Measurements from ENCODE around the gene PRDM9.
"Not testable (repeated sequence)": the region's sequence is repeated elsewhere in the genome, so short reads cannot be mapped to it uniquely, and the experiment has no call there.

PRDM9 gene

GRCh38 chr5:23507278-23507685 lies at the start of gene PRDM9:
Gene PRDM9, plus strand, starts transcription at chr5:23507609. Its CDS starts 1,425 bp downstream, at chr5:23509034.
- no peak for DNase-seq (ENCODE audit: low read depth)

- no peak for DNase-seq (ENCODE audit: low read depth)
Observed at GRCh38 chr5:23457780-23458179, 49.6 kb upstream of the PRDM9 start.

GRCh38 chr5:23459214-23459613 lies 48.2 kb upstream of the PRDM9 start:
- DNase-seq (ENCODE audit: low read depth): no peak

- DNase-seq (ENCODE audit: low read depth): no peak
Observed at GRCh38 chr5:23461576-23461975, 45.8 kb upstream of the PRDM9 start.

GRCh38 chr5:23466401-23466912 lies 41.0 kb upstream of the PRDM9 start:
- no peak for DNase-seq (ENCODE audit: low read depth)

- DNase-seq (ENCODE audit: low read depth): no peak
Observed at GRCh38 chr5:23468658-23469057, 38.8 kb upstream of the PRDM9 start.

GRCh38 chr5:23473915-23474314 lies 33.5 kb upstream of the PRDM9 start:
- no peak for DNase-seq (ENCODE audit: low read depth)

- no peak for DNase-seq (ENCODE audit: low read depth)
Observed at GRCh38 chr5:23474315-23474714, 33.1 kb upstream of the PRDM9 start.

- no peak for DNase-seq (ENCODE audit: low read depth)
Observed at GRCh38 chr5:23476580-23476979, 30.8 kb upstream of the PRDM9 start.

GRCh38 chr5:23482642-23483041 lies 24.8 kb upstream of the PRDM9 start:
- DNase-seq (ENCODE audit: low read depth): no peak

- DNase-seq (ENCODE audit: low read depth): no peak
Observed at GRCh38 chr5:23483090-23483489, 24.3 kb upstream of the PRDM9 start.

- DNase-seq (ENCODE audit: low read depth): no peak
Observed at GRCh38 chr5:23484096-23484495, 23.3 kb upstream of the PRDM9 start.

GRCh38 chr5:23486227-23486626 lies 21.2 kb upstream of the PRDM9 start:
- not testable (repeated sequence) for DNase-seq (ENCODE audit: low read depth)

GRCh38 chr5:23490993-23491392 lies 16.4 kb upstream of the PRDM9 start:
- no peak for DNase-seq (ENCODE audit: low read depth)

GRCh38 chr5:23494558-23494957 lies 12.9 kb upstream of the PRDM9 start:
- no peak for DNase-seq (ENCODE audit: low read depth)

- DNase-seq (ENCODE audit: low read depth): no peak
Observed at GRCh38 chr5:23496576-23496975, 10.8 kb upstream of the PRDM9 start.

- DNase-seq (ENCODE audit: low read depth): no peak
Observed at GRCh38 chr5:23506329-23507236, 826 bp upstream of the PRDM9 start.

GRCh38 chr5:23510434-23510833 lies 3.0 kb downstream of the PRDM9 start:
- not testable (repeated sequence) for DNase-seq (ENCODE audit: low read depth)

- DNase-seq (ENCODE audit: low read depth): no peak
Observed at GRCh38 chr5:23522553-23522952, 15.1 kb downstream of the PRDM9 start.

GRCh38 chr5:23523031-23523430 lies 15.6 kb downstream of the PRDM9 start:
- DNase-seq (ENCODE audit: low read depth): no peak

- DNase-seq (ENCODE audit: low read depth): no peak
Observed at GRCh38 chr5:23523998-23524397, 16.6 kb downstream of the PRDM9 start.

- no peak for DNase-seq (ENCODE audit: low read depth)
Observed at GRCh38 chr5:23525751-23526150, 18.3 kb downstream of the PRDM9 start.

- not testable (repeated sequence) for DNase-seq (ENCODE audit: low read depth)
Observed at GRCh38 chr5:23526616-23527015, 19.2 kb downstream of the PRDM9 start.
